ENCODE results near the gene ANKRD13D.
A peak's percentile ranks its signal among the peaks of the same experiment; 100 is the strongest.

The ANKRD13D gene

GRCh38 chr11:67266449-67267187, 22.5 kb upstream of the ANKRD13D start, which contains the start of gene GRK2:
Gene GRK2 (plus strand): TSS chr11:67266473. CDS start chr11:67266700, 227 bp downstream.
- no peak for DNase-seq (ENCODE audit: low read depth, low spot score)
- in situ Hi-C loops (cut with HindIII; ENCODE audit: low sequenced_read_pairs): no loop called here
- peak within 1 kb of the TSS; percentile 82 for H3K4me3 ChIP-seq (ENCODE audit: low read depth, low read length)
- TF ChIP-seq CTCF (IDR thresholded peaks at IDR 0.05; ENCODE audit: low read depth, low read length): no peak

DNA sequence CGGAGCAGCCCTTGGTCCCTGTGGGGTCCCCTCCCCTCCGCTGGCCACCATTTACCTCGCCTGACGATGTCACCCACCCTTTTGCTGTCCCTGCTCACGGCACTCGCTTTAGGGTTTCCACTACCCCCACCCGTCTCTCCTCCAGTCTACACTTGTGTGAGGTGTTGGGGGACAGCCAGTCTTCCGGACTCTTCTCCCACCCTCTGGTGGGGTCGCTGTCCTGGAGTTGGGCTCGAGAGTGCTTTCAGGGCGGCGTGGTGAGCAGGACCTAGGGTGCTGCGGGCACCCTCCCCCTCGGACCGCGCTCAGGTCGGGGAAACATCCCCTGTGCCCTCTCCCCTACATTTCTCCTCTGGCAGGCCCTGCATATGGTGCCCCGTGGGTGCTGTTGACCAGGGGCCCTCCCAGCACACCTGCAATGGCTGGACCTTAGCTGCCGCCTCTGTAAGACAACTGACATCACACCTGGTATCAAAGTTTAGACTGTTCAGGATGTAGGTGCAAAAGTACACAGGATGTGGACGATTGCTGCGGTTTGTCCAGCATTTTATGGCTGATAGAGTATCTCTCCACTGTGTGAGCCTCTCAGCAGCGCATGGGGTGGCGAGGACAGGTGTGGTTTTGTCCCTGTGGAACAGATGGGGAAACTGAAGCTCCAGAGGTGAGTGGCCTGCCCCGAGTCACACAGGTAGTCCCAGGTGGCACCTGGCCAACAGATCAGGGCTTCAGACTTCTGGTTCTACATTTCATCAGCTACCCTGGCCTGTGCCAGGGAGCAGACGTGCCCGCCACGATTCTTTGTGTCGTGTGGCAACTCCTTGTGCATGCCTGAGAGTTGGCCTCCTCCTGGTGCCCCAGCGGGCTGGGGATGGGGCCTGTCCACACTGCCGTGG, 21.7 kb upstream of the ANKRD13D start:
- no peak for TF ChIP-seq CTCF (IDR thresholded peaks at IDR 0.05; ENCODE audit: low read depth, low read length)
- peak overlapping the region; percentile 82 for H3K4me3 ChIP-seq (ENCODE audit: low read depth, low read length)
- in situ Hi-C loops (cut with HindIII; ENCODE audit: low sequenced_read_pairs): no loop called here
- no peak for DNase-seq (ENCODE audit: low read depth, low spot score)

- in situ Hi-C loops (cut with HindIII; ENCODE audit: low sequenced_read_pairs): no loop called here
- no peak for TF ChIP-seq CTCF (IDR thresholded peaks at IDR 0.05; ENCODE audit: low read depth, low read length)
- DNase-seq (ENCODE audit: low read depth, low spot score): no peak
- H3K4me3 ChIP-seq (ENCODE audit: low read depth, low read length): no peak overlapping the region
These were observed 20.8 kb upstream of the ANKRD13D start for GRCh38 chr11:67268081-67268961.

- no peak overlapping the region for H3K4me3 ChIP-seq (ENCODE audit: low read depth, low read length)
- in situ Hi-C loops (cut with HindIII; ENCODE audit: low sequenced_read_pairs): no loop called here
- no peak for DNase-seq (ENCODE audit: low read depth, low spot score)
- TF ChIP-seq CTCF (IDR thresholded peaks at IDR 0.05; ENCODE audit: low read depth, low read length): no peak
These were observed 20.2 kb upstream of the ANKRD13D start for GRCh38 chr11:67268962-67269268.

- no peak for TF ChIP-seq CTCF (IDR thresholded peaks at IDR 0.05; ENCODE audit: low read depth, low read length)
- H3K4me3 ChIP-seq (ENCODE audit: low read depth, low read length): no peak overlapping the region
- DNase-seq (ENCODE audit: low read depth, low spot score): no peak
- in situ Hi-C loops (cut with HindIII; ENCODE audit: low sequenced_read_pairs): no loop called here
These were observed 19.5 kb upstream of the ANKRD13D start for GRCh38 chr11:67269401-67270255.

All from astrocyte of the spinal cord (primary cell).